ENCODE data around the gene MORC3.
"Not testable (repeated sequence)": the region's sequence is repeated elsewhere in the genome, so short reads cannot be mapped to it uniquely, and the experiment has no call there.

Gene MORC3

GRCh38 chr21:36396325-36396724 lies 76.3 kb downstream of the MORC3 start:
- no peak for DNase-seq (ENCODE audit: low spot score)
- no peak for TF ChIP-seq CTCF (IDR thresholded peaks at IDR 0.05; ENCODE audit: extremely low read depth, insufficient read depth, missing control alignments)
- in situ Hi-C loops (cut with MboI; ENCODE audit: low pct_unique_long_range_greater_than_20kb, low sequenced_read_pairs, unreplicated experiment), result no loop called here

GRCh38 chr21:36396971-36397370 lies 77.0 kb downstream of the MORC3 start:
- in situ Hi-C loops (cut with MboI; ENCODE audit: low pct_unique_long_range_greater_than_20kb, low sequenced_read_pairs, unreplicated experiment), result no loop called here
- no peak for TF ChIP-seq CTCF (IDR thresholded peaks at IDR 0.05; ENCODE audit: extremely low read depth, insufficient read depth, missing control alignments)
- no peak for DNase-seq (ENCODE audit: low spot score)

GRCh38 chr21:36397606-36398005 lies 77.6 kb downstream of the MORC3 start:
- in situ Hi-C loops (cut with MboI; ENCODE audit: low pct_unique_long_range_greater_than_20kb, low sequenced_read_pairs, unreplicated experiment), result no loop called here
- TF ChIP-seq CTCF (IDR thresholded peaks at IDR 0.05; ENCODE audit: extremely low read depth, insufficient read depth, missing control alignments), result no peak

GRCh38 chr21:36399736-36400135 lies 79.7 kb downstream of the MORC3 start:
- in situ Hi-C loops (cut with MboI; ENCODE audit: low pct_unique_long_range_greater_than_20kb, low sequenced_read_pairs, unreplicated experiment); DNase-seq (ENCODE audit: low spot score): not testable (repeated sequence)

More at GRCh38 chr21:36397606-36398005, 77.6 kb downstream of the MORC3 start:
- DNase-seq (ENCODE audit: low spot score), result no peak

- TF ChIP-seq CTCF (IDR thresholded peaks at IDR 0.05; ENCODE audit: extremely low read depth, insufficient read depth, missing control alignments), result no peak
- in situ Hi-C loops (cut with MboI; ENCODE audit: low pct_unique_long_range_greater_than_20kb, low sequenced_read_pairs, unreplicated experiment), result no loop called here
- no peak for DNase-seq (ENCODE audit: low spot score)
Measured at GRCh38 chr21:36400719-36401118, 80.7 kb downstream of the MORC3 start.

- TF ChIP-seq CTCF (IDR thresholded peaks at IDR 0.05; ENCODE audit: extremely low read depth, insufficient read depth, missing control alignments), result no peak
- in situ Hi-C loops (cut with MboI; ENCODE audit: low pct_unique_long_range_greater_than_20kb, low sequenced_read_pairs, unreplicated experiment), result no loop called here
- no peak for DNase-seq (ENCODE audit: low spot score)
Measured at GRCh38 chr21:36402339-36402738, 82.3 kb downstream of the MORC3 start.

GRCh38 chr21:36403713-36404112 lies 83.7 kb downstream of the MORC3 start:
- TF ChIP-seq CTCF (IDR thresholded peaks at IDR 0.05; ENCODE audit: extremely low read depth, insufficient read depth, missing control alignments), result no peak
- DNase-seq (ENCODE audit: low spot score), result no peak
- in situ Hi-C loops (cut with MboI; ENCODE audit: low pct_unique_long_range_greater_than_20kb, low sequenced_read_pairs, unreplicated experiment), result no loop called here
